ENCODE data around the gene NAA60.

NAA60 gene

GRCh38 chr16:3443108-3444031 lies at the start of gene NAA60, which contains the start of gene ZNF597:
TSS of gene NAA60 (plus strand) at chr16:3443680. CDS start at chr16:3476228, 32,548 bp downstream.
TSS of gene ZNF597 (minus strand) at chr16:3443504. CDS start at chr16:3443153, 351 bp downstream.
- peak; percentile 49 to 55 for DNase-seq (ENCODE audit: low read depth in 2 of 2)

- DNase-seq (ENCODE audit: low read depth in 2 of 2) = no peak
Measured at GRCh38 chr16:3400446-3400778, 43.1 kb upstream of the NAA60 start.

- peak; percentile 96 for DNase-seq (ENCODE audit: low read depth in 2 of 2)
Measured at GRCh38 chr16:3400779-3401688, 42.4 kb upstream of the NAA60 start, which contains the start of the genes ZNF174 and ZSCAN32. TSS of gene ZNF174 (plus strand) at chr16:3401215. CDS start at chr16:3402005, 790 bp downstream. TSS of gene ZSCAN32 (minus strand) at chr16:3401004. CDS start at chr16:3397557, 3,447 bp downstream.

GRCh38 chr16:3401719-3402397 lies 41.6 kb upstream of the NAA60 start:
- DNase-seq (ENCODE audit: low read depth in 2 of 2) = no peak

GRCh38 chr16:3408561-3409197 lies 34.8 kb upstream of the NAA60 start:
- DNase-seq (ENCODE audit: low read depth in 2 of 2) = no peak

- no peak for DNase-seq (ENCODE audit: low read depth in 2 of 2)
Measured at GRCh38 chr16:3413730-3414379, 29.6 kb upstream of the NAA60 start.

GRCh38 chr16:3431779-3432219 lies 11.7 kb upstream of the NAA60 start:
- DNase-seq (ENCODE audit: low read depth in 2 of 2) = peak in 1 of 2 donors; percentile 10

GRCh38 chr16:3434373-3434772 lies 9.1 kb upstream of the NAA60 start:
- no peak for DNase-seq (ENCODE audit: low read depth in 2 of 2)

- no peak for DNase-seq (ENCODE audit: low read depth in 2 of 2)
Measured at GRCh38 chr16:3439637-3440036, 3.8 kb upstream of the NAA60 start.

GRCh38 chr16:3444032-3444388 lies 530 bp downstream of the NAA60 start:
- DNase-seq (ENCODE audit: low read depth in 2 of 2) = no peak

GRCh38 chr16:3454093-3454492 lies 10.6 kb downstream of the NAA60 start:
- DNase-seq (ENCODE audit: low read depth in 2 of 2) = no peak

GRCh38 chr16:3454631-3455147 lies 11.2 kb downstream of the NAA60 start:
- DNase-seq (ENCODE audit: low read depth in 2 of 2) = no peak

- DNase-seq (ENCODE audit: low read depth in 2 of 2) = peak; percentile 76 to 77
Measured at GRCh38 chr16:3457434-3458252, 14.2 kb downstream of the NAA60 start.

- DNase-seq (ENCODE audit: low read depth in 2 of 2) = no peak
Measured at GRCh38 chr16:3458278-3458851, 14.9 kb downstream of the NAA60 start.

GRCh38 chr16:3458852-3459361 lies 15.4 kb downstream of the NAA60 start:
- DNase-seq (ENCODE audit: low read depth in 2 of 2) = no peak

- no peak for DNase-seq (ENCODE audit: low read depth in 2 of 2)
Measured at GRCh38 chr16:3459401-3460090, 16.1 kb downstream of the NAA60 start.

- no peak for DNase-seq (ENCODE audit: low read depth in 2 of 2)
Measured at GRCh38 chr16:3460121-3460520, 16.6 kb downstream of the NAA60 start.

- DNase-seq (ENCODE audit: low read depth in 2 of 2) = no peak
Measured at GRCh38 chr16:3460585-3460984, 17.1 kb downstream of the NAA60 start.
